SK-N-SH (cell line): ENCODE results near the gene MTG1.

Experiments
- RAD21 ChIP-seq: IDR thresholded peaks from 2 replicates; pipeline ENCODE4 v1.6.1; 2012; ENCODE audit warnings: mild to moderate bottlenecking, low read length
- YY1 ChIP-seq: IDR thresholded peaks from 2 replicates; pipeline ENCODE4 v1.4.0; 2012; ENCODE audit warnings: low read depth, mild to moderate bottlenecking
- TF ChIP-seq, protein P1 (sequence below): fragments of 200-600 bp; sonication (generic); IDR thresholded peaks from 2 replicates; pipeline ENCODE4 v1.6.1; 2017; ENCODE audit warnings: antibody characterized with exemption, mild to moderate bottlenecking, moderate library complexity
- TF ChIP-seq, protein P2 (sequence below): IDR thresholded peaks from 2 replicates; pipeline ENCODE4 v1.6.1; 2012; ENCODE audit warnings: mild to moderate bottlenecking, low read depth, low read length, moderate library complexity
- TF ChIP-seq, protein P3 (sequence below): IDR thresholded peaks from 2 replicates; pipeline ENCODE4 v1.4.0; 2012; ENCODE audit warnings: low read depth

DNA sequence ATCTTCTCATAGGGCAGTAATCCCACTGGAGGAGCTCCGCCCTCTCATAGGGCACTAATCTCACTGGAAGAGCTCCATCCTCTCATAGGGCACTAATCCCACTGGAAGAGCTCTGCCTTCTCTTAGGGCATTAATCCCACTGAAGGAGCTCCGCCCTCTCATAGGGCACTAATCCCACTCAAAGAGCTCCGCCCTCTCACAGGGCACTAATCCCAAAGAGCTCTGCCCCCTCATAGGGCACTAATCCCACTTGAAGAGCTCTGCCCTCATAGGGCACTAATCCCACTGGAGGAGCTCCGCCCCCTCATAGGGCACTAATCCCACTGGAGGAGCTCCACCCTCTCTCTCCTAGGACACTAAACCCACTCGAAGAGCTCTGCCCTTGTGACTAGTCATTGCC is 32.7 kb upstream of the MTG1 start:
- TF ChIP-seq YY1 (no peak), RAD21 (no peak)
- TF ChIP-seq, protein P1, sequence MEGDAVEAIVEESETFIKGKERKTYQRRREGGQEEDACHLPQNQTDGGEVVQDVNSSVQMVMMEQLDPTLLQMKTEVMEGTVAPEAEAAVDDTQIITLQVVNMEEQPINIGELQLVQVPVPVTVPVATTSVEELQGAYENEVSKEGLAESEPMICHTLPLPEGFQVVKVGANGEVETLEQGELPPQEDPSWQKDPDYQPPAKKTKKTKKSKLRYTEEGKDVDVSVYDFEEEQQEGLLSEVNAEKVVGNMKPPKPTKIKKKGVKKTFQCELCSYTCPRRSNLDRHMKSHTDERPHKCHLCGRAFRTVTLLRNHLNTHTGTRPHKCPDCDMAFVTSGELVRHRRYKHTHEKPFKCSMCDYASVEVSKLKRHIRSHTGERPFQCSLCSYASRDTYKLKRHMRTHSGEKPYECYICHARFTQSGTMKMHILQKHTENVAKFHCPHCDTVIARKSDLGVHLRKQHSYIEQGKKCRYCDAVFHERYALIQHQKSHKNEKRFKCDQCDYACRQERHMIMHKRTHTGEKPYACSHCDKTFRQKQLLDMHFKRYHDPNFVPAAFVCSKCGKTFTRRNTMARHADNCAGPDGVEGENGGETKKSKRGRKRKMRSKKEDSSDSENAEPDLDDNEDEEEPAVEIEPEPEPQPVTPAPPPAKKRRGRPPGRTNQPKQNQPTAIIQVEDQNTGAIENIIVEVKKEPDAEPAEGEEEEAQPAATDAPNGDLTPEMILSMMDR = no peak
- TF ChIP-seq, protein P2, sequence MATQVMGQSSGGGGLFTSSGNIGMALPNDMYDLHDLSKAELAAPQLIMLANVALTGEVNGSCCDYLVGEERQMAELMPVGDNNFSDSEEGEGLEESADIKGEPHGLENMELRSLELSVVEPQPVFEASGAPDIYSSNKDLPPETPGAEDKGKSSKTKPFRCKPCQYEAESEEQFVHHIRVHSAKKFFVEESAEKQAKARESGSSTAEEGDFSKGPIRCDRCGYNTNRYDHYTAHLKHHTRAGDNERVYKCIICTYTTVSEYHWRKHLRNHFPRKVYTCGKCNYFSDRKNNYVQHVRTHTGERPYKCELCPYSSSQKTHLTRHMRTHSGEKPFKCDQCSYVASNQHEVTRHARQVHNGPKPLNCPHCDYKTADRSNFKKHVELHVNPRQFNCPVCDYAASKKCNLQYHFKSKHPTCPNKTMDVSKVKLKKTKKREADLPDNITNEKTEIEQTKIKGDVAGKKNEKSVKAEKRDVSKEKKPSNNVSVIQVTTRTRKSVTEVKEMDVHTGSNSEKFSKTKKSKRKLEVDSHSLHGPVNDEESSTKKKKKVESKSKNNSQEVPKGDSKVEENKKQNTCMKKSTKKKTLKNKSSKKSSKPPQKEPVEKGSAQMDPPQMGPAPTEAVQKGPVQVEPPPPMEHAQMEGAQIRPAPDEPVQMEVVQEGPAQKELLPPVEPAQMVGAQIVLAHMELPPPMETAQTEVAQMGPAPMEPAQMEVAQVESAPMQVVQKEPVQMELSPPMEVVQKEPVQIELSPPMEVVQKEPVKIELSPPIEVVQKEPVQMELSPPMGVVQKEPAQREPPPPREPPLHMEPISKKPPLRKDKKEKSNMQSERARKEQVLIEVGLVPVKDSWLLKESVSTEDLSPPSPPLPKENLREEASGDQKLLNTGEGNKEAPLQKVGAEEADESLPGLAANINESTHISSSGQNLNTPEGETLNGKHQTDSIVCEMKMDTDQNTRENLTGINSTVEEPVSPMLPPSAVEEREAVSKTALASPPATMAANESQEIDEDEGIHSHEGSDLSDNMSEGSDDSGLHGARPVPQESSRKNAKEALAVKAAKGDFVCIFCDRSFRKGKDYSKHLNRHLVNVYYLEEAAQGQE = no peak
- TF ChIP-seq, protein P3, sequence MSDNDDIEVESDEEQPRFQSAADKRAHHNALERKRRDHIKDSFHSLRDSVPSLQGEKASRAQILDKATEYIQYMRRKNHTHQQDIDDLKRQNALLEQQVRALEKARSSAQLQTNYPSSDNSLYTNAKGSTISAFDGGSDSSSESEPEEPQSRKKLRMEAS = no peak
